ENCODE data around the gene NFATC2. TPM values are rescaled to one million over a fixed set of nuclear protein-coding genes. Genes with fewer than 3 reads are reported as not detected.

NFATC2 gene
- total and polyA plus RNA-seq, 2 of the 8 experiments (the other 6 are each of a cell fraction or from before 2014, with no cell fraction given), result 0.27 to 0.91 TPM

DNA sequence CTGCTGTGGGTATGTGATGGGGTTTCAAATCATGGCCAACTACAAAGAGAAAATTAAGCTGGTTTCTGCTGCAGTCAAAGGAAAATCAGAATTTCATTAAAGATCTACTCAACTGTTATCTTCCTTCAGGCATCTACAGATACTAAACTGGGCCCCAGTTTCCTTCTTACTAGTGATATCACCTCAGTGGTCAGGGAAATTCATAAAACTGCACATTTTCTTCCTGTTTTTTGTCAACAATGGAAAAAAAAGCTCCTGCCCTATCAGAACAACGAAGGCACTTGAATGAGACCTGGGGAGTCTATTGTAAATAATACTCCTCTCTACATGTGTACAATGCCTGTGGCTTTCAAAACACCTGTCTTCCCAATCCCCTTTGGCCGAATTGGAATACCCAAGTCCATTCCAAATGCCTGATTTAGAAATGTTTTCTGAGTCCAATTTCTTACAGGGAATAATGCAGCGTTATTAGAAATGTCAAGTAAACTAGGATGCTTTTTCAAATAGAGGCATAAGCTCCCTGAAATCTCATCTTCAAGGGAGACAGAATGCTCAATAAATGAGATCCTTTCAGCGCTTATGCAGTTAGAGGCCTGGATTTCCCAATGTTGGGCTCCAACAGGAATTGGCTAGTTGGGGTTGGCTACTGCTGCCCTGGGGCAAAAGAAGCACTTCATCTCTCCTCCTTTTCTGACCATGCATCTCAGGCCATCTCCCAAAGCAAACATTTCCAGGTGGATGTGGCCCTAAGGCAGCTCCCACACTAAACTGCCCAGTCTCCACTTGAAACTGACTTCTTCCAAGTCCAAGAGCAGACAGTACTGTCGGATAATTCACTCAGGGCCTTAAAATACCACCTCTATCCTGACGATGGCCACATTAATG lies 143.3 kb downstream of the NFATC2 start (continued):
- TF ChIP-seq, protein P1, sequence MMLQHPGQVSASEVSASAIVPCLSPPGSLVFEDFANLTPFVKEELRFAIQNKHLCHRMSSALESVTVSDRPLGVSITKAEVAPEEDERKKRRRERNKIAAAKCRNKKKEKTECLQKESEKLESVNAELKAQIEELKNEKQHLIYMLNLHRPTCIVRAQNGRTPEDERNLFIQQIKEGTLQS (IDR thresholded peaks at IDR 0.05; ENCODE audit: insufficient read depth, low read depth, low read length), result no peak
- TF ChIP-seq TCF12 (IDR thresholded peaks at IDR 0.05; ENCODE audit: low read depth, low read length) (no peak), CBX8 (IDR thresholded peaks at IDR 0.05; ENCODE audit: borderline replicate concordance, low read depth, low read length) (no peak), FOSL1 (IDR thresholded peaks at IDR 0.05; ENCODE audit: insufficient read depth, low read depth, low read length) (no peak), MAFK (IDR thresholded peaks at IDR 0.05; ENCODE audit: low read depth, low read length) (no peak)
